Effector memory CD4-positive, alpha-beta T cell (primary cell): Measurements from ENCODE around the gene CAMK2N1.

Experiments
- DNase-seq, 3 donors: peaks; one replicate each; pipeline ENCODE4 v3.0.0-alpha.2; 2020
- H3K27ac ChIP-seq: 2 replicates; pipeline ENCODE4 v1.7.0; 2013; ENCODE audit warnings: mild to moderate bottlenecking, low read length, moderate library complexity; ENCODE audit not compliant: insufficient read depth, poor library complexity, severe bottlenecking
- H3K27me3 ChIP-seq: replicated peaks from 2 replicates; pipeline ENCODE4 v1.7.0; 2013; ENCODE audit warnings: mild to moderate bottlenecking, low read length; ENCODE audit not compliant: insufficient read depth, control insufficient read depth, poor library complexity, severe bottlenecking
- H3K36me3 ChIP-seq: 2 replicates; pipeline ENCODE4 v1.7.0; 2013; ENCODE audit warnings: mild to moderate bottlenecking, low read length, moderate library complexity; ENCODE audit not compliant: control insufficient read depth, insufficient read depth
- H3K4me1 ChIP-seq: 2 replicates; pipeline ENCODE4 v1.7.0; 2013; ENCODE audit warnings: low read length, mild to moderate bottlenecking; ENCODE audit not compliant: control insufficient read depth, insufficient read depth, poor library complexity, severe bottlenecking
- H3K4me3 ChIP-seq: 2 replicates; pipeline ENCODE4 v1.7.0; 2013; ENCODE audit warnings: low read length, low read depth, mild to moderate bottlenecking; ENCODE audit not compliant: insufficient read depth, poor library complexity, severe bottlenecking
- H3K9me3 ChIP-seq: 2 replicates; pipeline ENCODE4 v1.7.0; 2013; ENCODE audit warnings: mild to moderate bottlenecking, low read length, moderate library complexity; ENCODE audit not compliant: control insufficient read depth

The CAMK2N1 gene

GRCh38 chr1:20446796-20447195, 39.2 kb downstream of the CAMK2N1 start:
- Histone ChIP-seq H3K4me1 (no peaks in the 10 kb centered on the region), H3K36me3 (no peaks in the 10 kb centered on the region), H3K27me3 (no peaks in the 10 kb centered on the region), H3K27ac (no peak overlapping the region), H3K9me3 (no peaks in the 10 kb centered on the region), H3K4me3 (no peak overlapping the region)
- no peak for DNase-seq

GRCh38 chr1:20445956-20446355, 40.1 kb downstream of the CAMK2N1 start:
- no peaks in the 10 kb centered on the region for H3K27me3 ChIP-seq
- no peak overlapping the region for H3K27ac ChIP-seq
- no peaks in the 10 kb centered on the region for H3K9me3 ChIP-seq
- H3K4me3 ChIP-seq, result no peak overlapping the region
- H3K4me1 ChIP-seq, result no peaks in the 10 kb centered on the region
- no peaks in the 10 kb centered on the region for H3K36me3 ChIP-seq
- no peak for DNase-seq

- H3K27me3 ChIP-seq, result no peaks in the 10 kb centered on the region
- no peaks in the 10 kb centered on the region for H3K9me3 ChIP-seq
- no peak overlapping the region for H3K4me3 ChIP-seq
- DNase-seq, result no peak
- H3K4me1 ChIP-seq, result no peaks in the 10 kb centered on the region
- no peaks in the 10 kb centered on the region for H3K36me3 ChIP-seq
- no peak overlapping the region for H3K27ac ChIP-seq
These were observed 42.1 kb downstream of the CAMK2N1 start for GRCh38 chr1:20443703-20444586.

- Histone ChIP-seq H3K27ac (no peak overlapping the region), H3K9me3 (no peaks in the 10 kb centered on the region)
- no peak for DNase-seq
These were observed 42.9 kb downstream of the CAMK2N1 start for GRCh38 chr1:20442920-20443625.

GRCh38 chr1:20440785-20441200, 45.2 kb downstream of the CAMK2N1 start:
- DNase-seq, result peak in 2 of 3 donors; percentile 6 to 26
- H3K27ac ChIP-seq, result no peak overlapping the region
- no peaks in the 10 kb centered on the region for H3K4me1 ChIP-seq
- no peaks in the 10 kb centered on the region for H3K9me3 ChIP-seq
- H3K36me3 ChIP-seq, result no peaks in the 10 kb centered on the region
- no peaks in the 10 kb centered on the region for H3K27me3 ChIP-seq
- no peak overlapping the region for H3K4me3 ChIP-seq

More at GRCh38 chr1:20442920-20443625, 42.9 kb downstream of the CAMK2N1 start:
- no peaks in the 10 kb centered on the region for H3K27me3 ChIP-seq
- H3K36me3 ChIP-seq, result no peaks in the 10 kb centered on the region
- no peaks in the 10 kb centered on the region for H3K4me1 ChIP-seq
- no peak overlapping the region for H3K4me3 ChIP-seq

- no peak overlapping the region for H3K4me3 ChIP-seq
- no peaks in the 10 kb centered on the region for H3K27me3 ChIP-seq
- no peak overlapping the region for H3K27ac ChIP-seq
- no peaks in the 10 kb centered on the region for H3K36me3 ChIP-seq
- no peaks in the 10 kb centered on the region for H3K9me3 ChIP-seq
- H3K4me1 ChIP-seq, result no peaks in the 10 kb centered on the region
- DNase-seq, result no peak
These were observed 46.7 kb downstream of the CAMK2N1 start for GRCh38 chr1:20439282-20439681.

- Histone ChIP-seq H3K27ac (no peak overlapping the region), H3K27me3 (no peaks in the 10 kb centered on the region), H3K9me3 (no peaks in the 10 kb centered on the region), H3K4me3 (no peak overlapping the region), H3K4me1 (no peaks in the 10 kb centered on the region), H3K36me3 (no peaks in the 10 kb centered on the region)
- DNase-seq, result no peak
These were observed 48.4 kb downstream of the CAMK2N1 start for GRCh38 chr1:20437640-20438039.

GRCh38 chr1:20432891-20433290, 53.1 kb downstream of the CAMK2N1 start:
- Histone ChIP-seq H3K4me3 (no peak overlapping the region), H3K27me3 (peaks cover 11% of the 10 kb centered on the region), H3K36me3 (no peaks in the 10 kb centered on the region), H3K9me3 (no peaks in the 10 kb centered on the region), H3K27ac (no peak overlapping the region), H3K4me1 (no peaks in the 10 kb centered on the region)
- DNase-seq, result no peak
